DOHH2 (cell line): ENCODE measurements around the gene WWTR1.

ENCODE experiments used
- CTCF ChIP-seq: fragments of 200-600 bp; sonication (generic); IDR thresholded peaks from one replicate; pipeline ENCODE4 v1.5.1; 2014; ENCODE audit warnings: antibody characterized with exemption, mild to moderate bottlenecking, low read depth, low read length; ENCODE audit not compliant: poor library complexity, severe bottlenecking
- EZH2phosphoT487 ChIP-seq: fragments of 200-600 bp; sonication (generic); IDR thresholded peaks from 2 replicates; pipeline ENCODE4 v1.6.1; 2017; ENCODE audit warnings: borderline replicate concordance, mild to moderate bottlenecking, antibody characterized with exemption, low read length, moderate library complexity, mixed read lengths

- TF ChIP-seq CTCF (no peak), EZH2phosphoT487 (no peak)
These were observed 183.5 kb downstream of the WWTR1 start, which contains the start of gene TM4SF4 for GRCh38 chr3:149474250-149474817.
